Measurements from ENCODE around the gene ABL2.

GRCh38 chr1:179083533-179083932 lies 145.9 kb downstream of the ABL2 start:
- no peak for TF ChIP-seq CTCF (IDR thresholded peaks at IDR 0.05)
- no peak for TF ChIP-seq POLR2A (IDR thresholded peaks at IDR 0.05; ENCODE audit: low read depth)
- no peak for TF ChIP-seq POLR2AphosphoS5 (IDR thresholded peaks at IDR 0.05)
